GM19455 (cell line): ENCODE data around the gene YPEL1.
A peak's percentile ranks its signal among the peaks of the same experiment; 100 is the strongest.

Experiments
- ATAC-seq: cut with Tn5 transposase; IDR thresholded peaks from one replicate; pipeline ENCODE4 v1.9.1; 2021; ENCODE audit not compliant: unreplicated experiment

The YPEL1 gene, protein sequence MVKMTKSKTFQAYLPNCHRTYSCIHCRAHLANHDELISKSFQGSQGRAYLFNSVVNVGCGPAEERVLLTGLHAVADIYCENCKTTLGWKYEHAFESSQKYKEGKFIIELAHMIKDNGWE

GRCh38 chr22:21735200-21736083 is at the start of gene YPEL1:
Gene YPEL1, minus strand, starts transcription at chr22:21735794. Its CDS starts 25,050 bp downstream, at chr22:21710744.
- peak; percentile 78 for ATAC-seq

- ATAC-seq = no peak
These were observed 44.7 kb upstream of the YPEL1 start for GRCh38 chr22:21780259-21780658.

- ATAC-seq = no peak
These were observed 43.9 kb upstream of the YPEL1 start for GRCh38 chr22:21779444-21779843.

GRCh38 chr22:21778705-21779363 is 43.2 kb upstream of the YPEL1 start:
- no peak for ATAC-seq

- no peak for ATAC-seq
These were observed 36.0 kb upstream of the YPEL1 start for GRCh38 chr22:21771631-21771976.

- ATAC-seq = no peak
These were observed 32.8 kb upstream of the YPEL1 start for GRCh38 chr22:21768435-21768834.

DNA sequence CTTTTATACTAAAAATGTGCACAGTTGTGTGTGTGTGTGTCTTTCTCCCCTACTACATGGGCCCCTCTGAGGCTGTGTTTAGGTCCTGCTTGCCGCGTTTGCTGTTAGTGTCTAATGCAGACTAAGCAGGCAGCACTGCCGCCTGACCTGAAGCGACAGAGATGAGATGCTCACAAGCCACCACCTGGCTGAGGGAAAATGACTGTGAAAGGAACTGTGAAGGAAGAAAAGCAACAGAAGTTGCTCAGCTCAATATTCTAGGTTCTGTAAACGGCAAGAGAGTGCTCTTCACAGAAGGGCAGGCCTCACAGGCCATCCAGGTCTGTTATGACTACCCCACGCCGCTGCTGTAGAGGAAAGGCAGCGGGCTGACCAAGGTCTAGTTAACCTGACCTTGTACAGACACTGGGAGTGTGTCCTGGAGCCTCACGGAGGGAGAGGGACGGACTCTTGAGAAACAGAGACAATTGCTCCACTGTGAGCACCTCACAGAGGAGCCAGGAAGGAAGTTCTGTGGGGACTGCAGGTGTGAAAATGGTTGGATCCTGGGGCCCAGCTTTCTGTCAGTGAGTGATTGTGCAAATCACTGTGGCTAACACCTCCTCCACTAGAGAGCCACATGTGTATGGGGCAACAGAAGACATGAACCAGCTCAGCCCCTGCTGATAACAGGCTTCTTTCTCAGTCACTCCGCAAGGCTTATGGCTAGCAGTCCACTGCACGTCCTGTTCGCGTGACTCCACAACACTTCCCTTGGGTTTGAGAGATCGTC is 31.3 kb upstream of the YPEL1 start:
- ATAC-seq = no peak

GRCh38 chr22:21765909-21766529 is 30.4 kb upstream of the YPEL1 start:
- ATAC-seq = no peak

DNA sequence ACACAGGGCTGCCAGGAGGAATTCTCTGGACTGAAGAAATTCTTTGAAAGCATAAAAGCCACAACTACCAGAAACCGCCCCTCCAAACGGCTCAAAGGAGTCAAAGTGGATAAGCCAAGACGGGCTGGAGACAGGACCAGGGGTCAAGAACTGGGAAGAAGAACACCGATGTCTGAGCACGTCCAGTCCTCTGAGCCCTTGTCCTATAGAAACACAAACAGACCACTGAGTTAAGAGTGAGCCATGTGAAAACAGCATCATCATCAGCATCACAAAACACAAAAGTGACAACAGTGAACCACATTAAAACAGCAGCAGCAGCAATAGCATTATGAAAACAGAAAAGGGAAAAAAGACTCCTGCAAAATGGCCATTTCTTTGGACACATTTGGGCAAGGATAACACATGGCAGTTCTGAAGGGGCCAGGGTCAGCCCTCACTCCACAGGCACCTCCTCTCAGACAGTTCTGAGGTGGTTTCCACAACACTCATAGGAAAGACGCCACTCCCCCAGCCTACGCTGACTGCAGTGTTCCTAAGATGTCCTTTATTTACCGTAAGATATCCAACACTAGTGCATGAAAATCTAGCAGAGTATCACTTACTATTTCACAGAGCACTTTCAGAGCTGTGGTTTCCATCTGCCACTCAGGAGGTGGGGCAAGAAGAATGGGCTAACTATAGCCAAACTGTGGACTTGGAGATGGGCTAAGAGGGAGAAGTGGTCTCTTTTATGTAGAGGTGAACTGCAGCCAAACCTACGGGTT is 28.6 kb upstream of the YPEL1 start:
- no peak for ATAC-seq

GRCh38 chr22:21762712-21763581 is 27.4 kb upstream of the YPEL1 start:
- ATAC-seq = no peak

DNA sequence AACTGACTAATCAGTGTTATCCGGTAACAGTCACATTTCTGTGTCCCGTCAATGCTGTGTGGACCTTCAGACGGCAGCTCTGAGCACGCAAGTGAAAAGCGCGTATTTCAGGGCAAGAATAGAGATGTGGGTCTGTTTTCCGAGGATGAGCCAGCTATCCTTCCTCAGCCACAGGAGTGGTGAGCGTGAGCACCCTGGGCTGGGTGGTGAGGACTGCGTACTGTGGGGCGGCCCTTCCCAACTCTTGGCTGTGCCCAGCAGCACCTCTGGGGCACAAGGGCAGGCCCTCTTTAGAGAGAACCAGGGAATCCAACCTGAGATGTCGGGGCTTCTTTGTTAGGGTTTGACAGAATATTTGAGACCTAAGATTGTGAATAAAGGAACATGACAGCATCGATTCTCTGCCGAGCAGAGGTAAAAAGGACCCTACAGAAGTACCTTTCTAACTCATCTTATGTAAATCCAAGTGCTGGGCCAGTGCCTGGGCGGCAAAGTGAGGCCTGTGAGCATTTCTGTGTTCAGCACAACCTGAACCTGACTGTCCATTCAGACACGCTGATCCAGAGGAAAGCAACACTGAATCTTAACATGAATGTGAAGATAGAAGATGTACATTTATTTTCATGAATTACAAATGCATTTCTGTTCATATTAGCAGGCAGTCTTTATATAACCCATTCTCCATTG is 26.5 kb upstream of the YPEL1 start:
- no peak for ATAC-seq

DNA sequence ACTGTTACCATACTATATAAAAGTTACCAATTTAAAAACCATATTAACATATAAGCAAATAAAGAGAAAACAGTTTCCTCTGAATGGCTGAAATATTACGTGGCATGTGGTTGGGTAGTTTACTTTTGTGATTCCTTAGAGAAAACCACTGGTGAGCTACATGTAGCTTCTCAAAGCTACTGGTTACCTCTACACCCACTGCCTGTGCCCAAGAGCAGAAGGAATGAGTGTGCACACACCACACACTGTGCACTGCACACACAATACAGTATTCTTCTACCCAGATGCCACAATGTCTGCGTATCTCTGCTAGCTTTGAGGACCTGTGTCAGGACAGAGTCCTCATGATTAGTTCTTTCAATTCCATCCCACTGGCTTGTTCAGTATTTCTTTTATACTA is 25.5 kb upstream of the YPEL1 start:
- ATAC-seq = no peak

DNA sequence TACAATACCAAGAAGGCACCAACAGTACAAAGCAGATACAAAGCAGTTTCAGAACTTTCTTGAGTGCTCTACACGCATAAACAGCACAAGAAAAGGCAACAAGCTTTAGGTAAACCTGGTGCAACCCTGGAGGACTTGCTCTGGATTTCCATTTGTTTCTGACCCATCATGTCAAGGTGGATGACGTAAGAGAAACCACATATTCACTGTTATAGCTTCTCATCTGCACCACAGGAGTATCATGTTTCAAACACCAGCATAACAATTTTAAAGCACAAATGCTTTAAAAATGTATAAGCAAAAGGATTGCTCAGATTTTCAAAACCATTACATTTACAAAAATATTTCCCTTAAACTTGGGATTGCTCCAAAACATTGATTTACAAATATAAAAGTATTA is 25.0 kb upstream of the YPEL1 start:
- no peak for ATAC-seq

GRCh38 chr22:21759646-21760376 is 24.2 kb upstream of the YPEL1 start:
- no peak for ATAC-seq

GRCh38 chr22:21759093-21759492 is 23.5 kb upstream of the YPEL1 start:
- no peak for ATAC-seq

DNA sequence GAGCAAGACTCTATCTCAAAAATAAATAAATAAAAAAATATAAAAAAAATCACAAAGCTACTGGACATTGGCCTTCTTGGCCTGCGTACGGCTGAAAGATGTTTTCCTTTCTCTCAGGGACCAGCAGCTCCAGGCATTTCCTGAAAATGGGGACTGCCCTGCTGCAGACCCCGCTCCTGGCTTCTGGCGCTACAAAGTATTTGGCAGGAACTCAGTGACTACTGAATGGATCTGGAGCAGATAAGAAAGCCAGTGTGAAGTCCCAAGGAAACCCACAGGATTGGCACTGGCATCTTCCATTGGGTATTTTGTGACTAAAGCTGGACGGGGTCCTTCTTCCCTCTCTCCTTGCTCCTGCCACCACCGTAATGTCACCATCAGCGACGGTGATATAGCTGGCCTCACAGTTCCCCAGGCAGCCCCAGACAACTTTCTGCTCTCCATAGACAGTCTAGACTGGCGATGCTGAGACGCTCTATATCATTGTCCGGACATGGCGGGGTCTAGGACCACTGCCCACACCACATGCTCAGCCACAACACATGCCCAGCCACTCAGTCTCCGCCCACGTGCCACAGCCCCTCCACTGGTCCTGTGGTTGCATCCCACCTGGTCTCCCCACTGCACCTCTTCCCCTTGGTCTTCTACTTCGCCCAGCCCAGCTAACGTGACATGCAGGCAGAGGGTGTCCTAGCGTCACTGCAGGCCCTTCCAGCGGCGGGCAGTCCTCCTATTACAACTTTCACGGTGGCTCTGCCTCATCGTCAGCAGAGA is 22.7 kb upstream of the YPEL1 start:
- ATAC-seq = no peak

DNA sequence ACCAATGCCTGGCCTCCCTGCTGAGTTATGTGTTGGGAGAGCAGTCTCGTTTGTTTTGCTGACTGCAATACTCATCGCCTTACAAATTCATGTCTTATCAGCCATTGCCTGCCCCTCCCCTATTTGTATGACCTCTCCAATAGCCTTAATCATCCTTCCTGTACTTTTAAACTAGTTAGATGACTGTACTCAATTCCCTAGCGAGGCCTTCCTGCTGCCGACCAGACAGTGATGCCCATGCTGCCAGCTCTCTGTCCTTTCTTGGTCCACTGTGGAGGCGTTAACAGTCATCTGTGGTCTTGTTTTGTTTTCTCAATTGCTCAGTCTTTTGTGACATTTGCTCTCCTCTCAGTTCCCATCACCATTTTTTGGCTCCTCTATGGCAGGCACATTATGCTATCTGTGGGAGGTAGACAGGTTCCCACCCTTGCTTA is 20.3 kb upstream of the YPEL1 start:
- ATAC-seq = no peak
